ENCODE measurements around the gene LAMB4. TPM values are rescaled to one million over a fixed set of nuclear protein-coding genes. Genes with fewer than 3 reads are reported as not detected.

LAMB4 gene
- total RNA-seq, 1 donor from 2014 or later, result 0.10 TPM

- DNase-seq (ENCODE audit: low spot score), result no peak
Measured at GRCh38 chr7:108083980-108084379, 46.2 kb downstream of the LAMB4 start.

DNA sequence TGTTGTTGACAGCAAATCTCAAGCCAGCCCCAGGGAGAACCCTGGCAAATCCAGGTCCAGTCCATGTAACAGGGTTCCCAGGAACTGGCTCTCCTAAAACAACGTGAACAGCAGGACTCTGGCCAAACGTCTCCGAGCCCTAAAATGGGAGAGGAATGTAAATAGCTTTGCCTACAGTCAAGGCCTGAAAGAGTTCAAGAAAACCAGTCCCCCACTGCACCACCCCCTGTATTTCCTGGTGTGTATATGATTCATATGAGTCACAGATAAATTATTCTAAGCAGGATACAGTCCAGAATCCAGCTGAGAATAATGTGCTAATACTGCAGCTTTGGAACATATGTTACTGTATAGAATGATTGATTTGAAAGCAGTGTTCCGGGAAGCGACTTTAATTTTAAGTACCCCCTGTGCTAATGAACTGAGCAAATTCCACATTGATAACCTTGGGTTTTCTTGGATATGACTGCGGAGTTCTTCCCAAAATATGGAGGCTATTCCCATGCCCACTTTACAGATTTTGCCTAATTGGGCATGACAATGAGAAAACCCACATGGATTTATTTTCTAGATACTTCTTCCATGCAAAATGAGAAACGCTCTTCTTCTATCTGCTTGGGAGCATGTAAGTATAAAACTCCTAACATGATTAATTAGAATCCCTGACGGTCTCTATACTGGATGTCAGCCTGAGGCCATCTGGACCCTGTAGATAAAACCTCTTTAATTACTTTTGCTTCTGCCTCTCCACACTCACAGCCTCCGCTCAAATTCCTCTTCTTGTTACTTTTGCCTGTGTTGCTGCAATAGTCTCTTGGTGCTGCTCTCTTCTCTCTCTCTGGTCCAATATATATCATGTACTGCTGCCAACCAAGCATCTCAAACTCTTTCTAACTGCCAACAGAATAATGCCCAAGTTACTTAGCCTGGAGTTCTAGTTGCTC lies 50.2 kb downstream of the LAMB4 start:
- DNase-seq (ENCODE audit: low spot score), result no peak

- DNase-seq (ENCODE audit: low spot score), result no peak
Measured at GRCh38 chr7:108079276-108079647, 50.9 kb downstream of the LAMB4 start.

DNA sequence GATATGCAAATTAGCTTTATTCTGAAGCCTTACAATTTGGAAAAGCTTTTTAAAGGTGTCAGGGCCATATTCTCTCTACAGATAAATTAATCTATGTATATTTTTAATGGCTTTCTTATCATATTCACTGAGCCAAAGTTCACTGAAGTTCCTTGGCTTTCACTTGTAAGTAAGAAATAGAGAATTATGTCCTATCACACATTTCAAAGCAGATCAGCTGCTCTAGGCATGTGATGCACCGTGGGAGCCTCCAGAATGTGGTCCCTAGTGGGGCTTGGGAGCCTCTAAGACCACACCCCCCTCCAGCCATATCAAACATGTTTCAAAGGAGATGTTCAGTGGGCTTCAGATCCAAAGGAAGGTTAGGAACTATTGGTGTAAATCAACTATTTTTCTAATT lies 51.5 kb downstream of the LAMB4 start:
- DNase-seq (ENCODE audit: low spot score), result no peak

DNA sequence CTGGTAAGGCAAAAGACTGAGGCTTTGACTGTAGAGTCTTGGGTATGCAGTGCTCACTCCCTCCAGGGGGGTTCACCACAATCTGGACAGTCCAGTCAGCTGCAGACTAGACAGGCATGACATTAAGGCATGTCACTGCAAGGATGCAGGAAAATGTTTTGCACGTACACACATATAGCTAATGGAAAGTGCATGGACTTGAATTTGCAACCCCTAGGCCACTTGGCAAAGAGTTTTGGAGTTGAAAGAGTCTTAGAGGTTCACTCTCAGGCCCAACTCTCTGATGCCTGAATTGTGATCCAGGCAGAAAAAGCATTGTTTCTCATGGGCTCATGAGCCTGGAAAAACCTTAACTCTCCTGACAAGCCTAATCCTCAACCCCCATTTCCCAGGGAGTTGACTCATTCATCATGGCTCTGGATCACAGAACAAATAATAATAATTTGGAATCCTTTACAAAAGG lies 51.9 kb downstream of the LAMB4 start:
- DNase-seq (ENCODE audit: low spot score), result no peak

DNA sequence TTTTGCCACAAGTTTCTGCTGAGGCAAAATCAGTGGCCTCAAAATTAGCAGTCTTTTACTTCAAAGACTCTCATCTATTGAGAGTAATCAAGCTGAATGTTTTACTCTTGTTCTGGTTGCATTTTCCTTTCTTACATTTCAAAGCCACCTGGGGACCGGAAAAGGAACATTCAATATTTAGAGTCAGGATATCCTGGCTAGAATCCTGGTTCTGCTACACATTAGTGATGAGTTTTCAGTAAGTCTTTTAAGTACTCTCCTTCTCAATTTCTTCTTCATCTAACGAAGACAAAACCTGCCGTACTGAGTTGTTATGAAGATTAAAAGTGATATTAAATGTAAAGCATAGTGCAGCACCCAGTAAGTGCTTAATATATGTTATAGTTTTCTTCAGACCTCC lies 52.5 kb downstream of the LAMB4 start:
- DNase-seq (ENCODE audit: low spot score), result no peak

GRCh38 chr7:108076156-108076555 lies 54.0 kb downstream of the LAMB4 start:
- no peak for DNase-seq (ENCODE audit: low spot score)

- no peak for DNase-seq (ENCODE audit: low spot score)
Measured at GRCh38 chr7:108073305-108074070, 56.7 kb downstream of the LAMB4 start.

- no peak for DNase-seq (ENCODE audit: low spot score)
Measured at GRCh38 chr7:108072739-108073138, 57.4 kb downstream of the LAMB4 start.

DNA sequence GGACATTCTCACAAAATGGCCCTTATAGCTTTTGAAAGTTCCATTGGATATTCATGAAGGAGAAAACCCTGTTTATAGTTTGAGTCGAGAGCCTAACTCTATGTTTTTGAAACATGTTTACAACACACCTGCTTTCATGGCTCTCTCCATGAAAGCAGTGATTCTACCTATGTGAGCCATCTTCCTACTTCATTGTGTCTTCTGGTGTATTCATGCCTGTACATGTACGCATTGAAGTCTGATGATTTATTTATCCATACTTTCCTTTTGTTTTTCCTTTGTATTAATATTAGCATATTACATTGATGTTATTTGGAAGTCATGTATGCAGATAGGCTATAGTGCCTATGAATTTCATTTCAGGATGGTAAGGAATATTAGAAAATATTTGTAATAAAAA lies 58.0 kb downstream of the LAMB4 start:
- DNase-seq (ENCODE audit: low spot score), result no peak

GRCh38 chr7:108071551-108071950 lies 58.6 kb downstream of the LAMB4 start:
- DNase-seq (ENCODE audit: low spot score), result no peak

- DNase-seq (ENCODE audit: low spot score), result no peak
Measured at GRCh38 chr7:108069646-108070045, 60.5 kb downstream of the LAMB4 start.

GRCh38 chr7:108067844-108068243 lies 62.3 kb downstream of the LAMB4 start:
- no peak for DNase-seq (ENCODE audit: low spot score)

DNA sequence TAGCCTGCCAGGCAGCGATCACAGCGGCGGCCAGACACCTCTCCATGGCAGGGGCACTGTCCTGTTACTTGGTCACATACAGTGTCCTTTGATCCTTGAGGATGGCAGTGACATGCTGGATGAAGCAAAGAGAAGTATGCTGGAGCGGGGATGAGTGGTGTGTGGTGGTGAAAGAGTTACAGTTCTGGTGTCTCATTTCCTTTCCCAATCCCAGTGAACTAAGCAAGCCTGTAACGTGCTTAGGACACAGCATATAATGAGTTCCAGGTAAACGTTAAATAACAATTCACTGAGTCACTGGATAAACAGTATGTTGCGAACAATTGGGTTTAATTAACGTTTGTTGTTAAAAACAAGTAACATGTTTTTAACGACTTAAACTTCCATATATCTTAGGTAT lies 63.7 kb downstream of the LAMB4 start:
- no peak for DNase-seq (ENCODE audit: low spot score)

DNA sequence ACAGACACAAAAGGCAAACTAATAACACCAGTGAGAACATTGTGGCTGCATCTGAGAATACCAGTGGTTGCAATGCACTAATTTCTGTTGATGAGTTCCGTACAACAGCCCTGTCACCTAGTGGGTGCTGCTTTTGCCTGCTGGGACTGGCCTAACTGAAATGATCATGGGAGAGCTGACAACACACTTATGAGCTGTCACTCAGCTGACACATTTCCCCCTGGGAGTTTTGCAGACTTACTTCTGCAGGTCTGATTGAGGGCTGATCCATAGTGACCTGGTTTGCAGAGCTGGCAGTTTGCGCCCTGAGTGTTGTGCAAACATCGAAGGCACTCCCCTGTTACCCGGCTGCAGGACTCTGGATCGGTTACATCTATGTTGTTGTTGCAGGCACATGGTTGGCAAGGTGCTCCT lies 66.6 kb downstream of the LAMB4 start:
- no peak for DNase-seq (ENCODE audit: low spot score)

- no peak for DNase-seq (ENCODE audit: low spot score)
Measured at GRCh38 chr7:108062250-108063014, 67.7 kb downstream of the LAMB4 start.

DNA sequence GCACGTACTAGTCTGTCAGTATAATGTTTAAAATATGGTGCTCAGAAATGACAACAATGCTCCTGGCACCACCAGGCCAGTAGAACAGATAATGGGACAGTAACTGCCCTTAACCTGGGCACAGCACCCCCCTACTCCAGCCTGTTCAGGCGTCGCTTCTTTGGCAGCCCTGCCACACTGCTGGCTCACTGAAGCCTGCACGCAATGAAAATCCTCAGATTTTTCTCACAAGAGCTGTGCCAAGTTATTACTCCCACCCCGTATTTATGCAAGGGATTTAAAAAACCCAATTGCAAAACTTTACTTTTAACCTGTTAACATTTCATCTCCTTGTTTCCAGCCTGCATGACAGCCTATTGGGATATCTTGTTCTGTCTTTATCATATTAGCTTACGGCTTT lies 70.6 kb downstream of the LAMB4 start:
- DNase-seq (ENCODE audit: low spot score), result no peak

DNA sequence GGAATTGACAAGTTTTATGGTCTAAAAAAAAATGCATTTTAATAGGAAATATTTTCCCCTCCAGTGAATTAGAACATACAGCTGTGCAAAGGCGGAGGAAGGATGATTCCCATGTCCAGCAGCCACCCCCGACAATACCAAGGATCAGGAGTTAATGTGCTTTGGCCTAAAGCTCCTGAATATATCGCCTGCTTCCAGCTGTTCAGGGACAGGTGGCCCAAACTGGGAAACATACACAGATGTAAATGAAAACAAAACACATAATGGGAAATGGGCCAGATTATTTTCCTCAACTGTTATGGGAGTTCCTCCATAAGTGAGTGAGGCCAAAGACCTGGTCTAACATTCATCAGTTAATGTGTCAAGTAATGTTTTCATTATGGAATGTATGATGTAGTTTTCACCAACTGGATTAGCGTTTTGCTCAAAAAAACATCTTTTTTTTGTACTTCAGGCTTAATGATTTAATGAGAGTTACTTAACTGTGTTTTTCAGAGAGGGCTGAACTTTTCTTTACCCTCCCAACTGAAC lies 72.1 kb downstream of the LAMB4 start:
- no peak for DNase-seq (ENCODE audit: low spot score)

DNA sequence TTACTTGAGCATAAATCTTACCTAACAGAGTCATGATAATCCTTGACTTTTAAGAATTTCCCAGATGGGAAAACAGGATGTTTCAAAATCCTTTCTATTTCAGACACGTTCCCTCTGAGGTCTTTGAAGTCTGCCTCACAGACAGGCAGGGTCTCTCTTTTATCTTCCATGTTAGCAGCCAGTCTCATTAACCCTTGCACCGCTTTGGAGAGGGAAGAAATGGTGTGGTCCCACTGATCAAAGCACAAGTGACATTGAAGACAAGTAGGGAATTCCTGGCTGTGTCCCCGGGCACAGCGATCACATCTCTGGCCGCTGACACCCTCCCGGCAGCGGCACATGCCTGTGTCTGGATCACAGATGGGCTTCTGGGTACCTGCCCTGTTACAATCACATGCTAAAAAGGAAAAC lies 74.5 kb downstream of the LAMB4 start:
- DNase-seq (ENCODE audit: low spot score), result no peak

GRCh38 chr7:108054537-108054936 lies 75.6 kb downstream of the LAMB4 start:
- no peak for DNase-seq (ENCODE audit: low spot score)

DNA sequence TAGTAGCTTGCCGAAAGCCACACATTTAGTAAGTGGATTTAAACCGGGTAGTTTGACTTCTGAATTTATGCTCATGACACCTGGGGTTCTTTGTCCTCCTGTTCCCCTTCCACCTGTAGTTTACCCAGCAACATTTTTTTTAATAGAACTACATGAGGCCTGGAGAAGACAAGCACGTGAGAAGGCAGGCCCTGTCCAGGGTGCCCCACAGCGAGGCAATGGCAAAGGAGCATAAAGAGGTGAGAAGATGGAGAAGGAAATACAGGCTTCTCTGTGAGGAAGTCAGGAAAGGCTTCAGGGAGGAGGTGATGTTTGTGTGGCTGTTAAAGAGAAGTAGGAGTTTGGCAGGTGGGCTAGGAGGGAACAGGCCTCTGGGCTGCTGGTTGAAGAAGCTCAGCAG lies 76.9 kb downstream of the LAMB4 start:
- no peak for DNase-seq (ENCODE audit: low spot score)

All from mesenteric fat pad (tissue), 1 donor.